Measurements from ENCODE around the gene GSC. TPM values are rescaled to one million over a fixed set of nuclear protein-coding genes. Genes with fewer than 3 reads are reported as not detected.
A peak's percentile ranks its signal among the peaks of the same experiment; 100 is the strongest.

The GSC gene
- total RNA-seq, 1 experiment from 2014 or later: not detected

DNA sequence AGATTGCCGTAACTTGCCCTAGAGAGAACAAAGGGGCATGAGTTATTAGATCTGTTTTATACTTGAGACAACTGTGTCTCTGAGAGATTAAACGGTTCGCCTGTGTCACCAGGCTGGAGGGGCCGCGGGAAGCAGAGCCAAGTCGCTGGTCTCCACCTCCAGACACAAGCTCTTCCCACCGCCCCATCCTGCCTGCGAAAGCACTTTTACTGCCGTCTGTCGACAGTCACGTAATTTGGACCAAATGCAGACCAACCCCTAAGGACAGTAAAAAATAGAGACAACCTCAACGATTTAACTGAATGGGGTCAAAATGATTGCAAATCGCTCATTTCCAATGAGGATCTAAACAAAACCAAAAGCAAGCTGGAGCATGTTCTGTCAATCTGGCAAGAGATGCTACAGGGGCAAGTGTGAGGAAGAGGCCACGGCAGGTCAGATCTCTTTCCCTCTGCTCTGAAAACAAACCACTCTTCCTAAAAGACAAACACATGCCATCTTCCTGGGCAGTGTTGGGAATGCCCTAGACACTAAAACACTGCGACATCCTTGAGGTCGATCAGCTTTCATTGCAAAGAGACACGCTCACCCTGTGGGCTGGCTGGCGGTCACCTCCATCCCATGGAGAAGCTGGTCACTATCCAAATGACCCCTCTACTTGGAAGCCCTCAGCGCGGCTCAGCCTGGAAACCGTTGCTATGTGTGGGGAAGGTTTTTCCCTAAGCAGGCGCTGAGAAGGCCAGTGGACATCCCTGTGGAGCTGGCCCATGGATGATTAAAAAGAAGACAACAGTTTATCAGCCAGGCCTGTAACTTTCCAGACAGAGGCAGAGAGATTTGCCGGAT, 17.1 kb downstream of the GSC start:
- Histone ChIP-seq H2BK120ac (ENCODE audit: low read depth, low read length, poor library complexity, severe bottlenecking) (no peak overlapping the region), H4K8ac (replicated peaks; ENCODE audit: insufficient read length, low read depth, low read length) (no peak overlapping the region), H2BK5ac (ENCODE audit: insufficient read length, low read length) (no peak overlapping the region), H2BK15ac (ENCODE audit: low read depth, low read length) (no peak overlapping the region), H3K79me1 (ENCODE audit: insufficient read depth, low read depth, low read length, poor library complexity, severe bottlenecking) (no peaks in the 10 kb centered on the region), H2BK20ac (ENCODE audit: low read depth, low read length, poor library complexity, severe bottlenecking) (no peak overlapping the region), H4K5ac (ENCODE audit: insufficient read length, low read depth, low read length) (no peak overlapping the region), H3K4me1 (ENCODE audit: insufficient read depth, low read length) (no peaks in the 10 kb centered on the region), H3K18ac (ENCODE audit: insufficient read length, low read depth, low read length) (peak overlapping the region; percentile 8), H3K79me2 (ENCODE audit: insufficient read depth, low read length) (no peaks in the 10 kb centered on the region), H3K27ac (ENCODE audit: insufficient read length, low read depth, low read length) (no peak overlapping the region), H3K9ac (ENCODE audit: extremely low read depth, insufficient read length, low read length) (no peak overlapping the region), H3K14ac (ENCODE audit: insufficient read depth, low read length) (no peak overlapping the region; the same call in 1 of the 2 replicates), H3K56ac (ENCODE audit: insufficient read length, low read depth, low read length) (no peak overlapping the region), H3K4ac (ENCODE audit: low read depth, low read length) (no peak overlapping the region), H3K9me3 (ENCODE audit: control insufficient read depth, low read depth, low read length) (no peaks in the 10 kb centered on the region), H2BK12ac (ENCODE audit: insufficient read length, low read depth, low read length) (no peak overlapping the region), H2AFZ (ENCODE audit: low read length) (no peak overlapping the region), H3K23me2 (ENCODE audit: insufficient read length, low read depth, low read length, poor library complexity, severe bottlenecking) (no peaks in the 10 kb centered on the region), H3T11ph (ENCODE audit: low read length) (no peak overlapping the region), H3K23ac (ENCODE audit: insufficient read length, low read depth, low read length) (no peak overlapping the region), H2AK5ac (ENCODE audit: insufficient read length, low read length) (no peak overlapping the region), H3K4me2 (ENCODE audit: insufficient read depth, insufficient read length, low read length) (no peak overlapping the region), H3K27me3 (ENCODE audit: insufficient read depth, low read length) (no peaks in the 10 kb centered on the region), H4K20me1 (ENCODE audit: control insufficient read depth, insufficient read depth, insufficient read length) (no peaks in the 10 kb centered on the region), H4K91ac (ENCODE audit: insufficient read length, low read depth, low read length) (no peak overlapping the region)
- DNase-seq: no peak
- H3K4me3 Mint-ChIP-seq: no peak overlapping the region
- TF ChIP-seq, protein P1, sequence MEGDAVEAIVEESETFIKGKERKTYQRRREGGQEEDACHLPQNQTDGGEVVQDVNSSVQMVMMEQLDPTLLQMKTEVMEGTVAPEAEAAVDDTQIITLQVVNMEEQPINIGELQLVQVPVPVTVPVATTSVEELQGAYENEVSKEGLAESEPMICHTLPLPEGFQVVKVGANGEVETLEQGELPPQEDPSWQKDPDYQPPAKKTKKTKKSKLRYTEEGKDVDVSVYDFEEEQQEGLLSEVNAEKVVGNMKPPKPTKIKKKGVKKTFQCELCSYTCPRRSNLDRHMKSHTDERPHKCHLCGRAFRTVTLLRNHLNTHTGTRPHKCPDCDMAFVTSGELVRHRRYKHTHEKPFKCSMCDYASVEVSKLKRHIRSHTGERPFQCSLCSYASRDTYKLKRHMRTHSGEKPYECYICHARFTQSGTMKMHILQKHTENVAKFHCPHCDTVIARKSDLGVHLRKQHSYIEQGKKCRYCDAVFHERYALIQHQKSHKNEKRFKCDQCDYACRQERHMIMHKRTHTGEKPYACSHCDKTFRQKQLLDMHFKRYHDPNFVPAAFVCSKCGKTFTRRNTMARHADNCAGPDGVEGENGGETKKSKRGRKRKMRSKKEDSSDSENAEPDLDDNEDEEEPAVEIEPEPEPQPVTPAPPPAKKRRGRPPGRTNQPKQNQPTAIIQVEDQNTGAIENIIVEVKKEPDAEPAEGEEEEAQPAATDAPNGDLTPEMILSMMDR (conservative IDR thresholded peaks at IDR 0.05): no peak
- WGBS (ENCODE audit: extremely low coverage, insufficient read length, low lambda C conversion rate): no CpG with 5 or more reads among the region's 23 CpGs
- H3K4me1 Mint-ChIP-seq: peaks cover 0 to 3% of the 10 kb centered on the region in 2 experiments; a peak in 2 of 4 replicates
- no peaks in the 10 kb centered on the region; a peak in 1 of 5 replicates for H3K9me3 Mint-ChIP-seq
- H3K36me3 Mint-ChIP-seq (ENCODE audit: insufficient read depth in 1 of 3, low read depth in 3 of 3): no peaks in the 10 kb centered on the region
- peaks cover 32% of the 10 kb centered on the region for H3K27me3 Mint-ChIP-seq (ENCODE audit: low read depth)
- H3K27ac Mint-ChIP-seq: peak overlapping the region in 1 of 3 experiments; percentile 13; a peak in 1 of 7 replicates

All from H9 (cell line).